Nephron (organoid): Measurements from ENCODE around the gene PIM3.
"Not testable (repeated sequence)": the region's sequence is repeated elsewhere in the genome, so short reads cannot be mapped to it uniquely, and the experiment has no call there.

Source experiments
- H3K27ac Mint-ChIP-seq, 3 experiments: 2 replicates each; pipeline ENCODE4 v1.8.0; 2020; ENCODE audit warnings: mixed read lengths in 3 of 3, mild to moderate bottlenecking in 2 of 3, moderate library complexity in 1 of 3
- H3K27me3 Mint-ChIP-seq: 2 replicates; pipeline ENCODE4 v1.8.0; 2021; ENCODE audit warnings: low read depth, mild to moderate bottlenecking, moderate library complexity, mixed read lengths
- H3K36me3 Mint-ChIP-seq: 2 replicates; pipeline ENCODE4 v1.8.0; 2020; ENCODE audit warnings: low read depth, mixed read lengths
- H3K4me1 Mint-ChIP-seq: 2 replicates; pipeline ENCODE4 v1.8.0; 2020; ENCODE audit warnings: mixed read lengths
- H3K4me3 Mint-ChIP-seq, 3 experiments: 2 replicates each; pipeline ENCODE4 v1.8.0; 2020; ENCODE audit warnings: mild to moderate bottlenecking in 3 of 3, mixed read lengths in 3 of 3, moderate library complexity in 2 of 3
- H3K9me3 Mint-ChIP-seq: 2 replicates; pipeline ENCODE4 v1.8.0; 2020; ENCODE audit warnings: mixed read lengths
- CTCF ChIP-seq, 3 experiments: fragments of 200-600 bp; sonication (generic); IDR thresholded peaks; one replicate each; pipeline ENCODE4 v1.5.0; 2021; ENCODE audit warnings: antibody characterized with exemption in 3 of 3; ENCODE audit not compliant: unreplicated experiment in 3 of 3

Gene PIM3

GRCh38 chr22:49944399-49944891 lies 16.1 kb upstream of the PIM3 start:
- Mint-ChIP-seq H3K27ac (no peak overlapping the region), H3K4me1 (peaks cover 2% of the 10 kb centered on the region), H3K27me3 (no peaks in the 10 kb centered on the region), H3K4me3 (no peak overlapping the region), H3K9me3 (no peaks in the 10 kb centered on the region), H3K36me3 (no peaks in the 10 kb centered on the region)
- TF ChIP-seq CTCF (IDR thresholded peaks at IDR 0.05; ENCODE audit: unreplicated experiment in 3 of 3) = no peak

- H3K9me3 Mint-ChIP-seq, H3K36me3 Mint-ChIP-seq, H3K4me3 Mint-ChIP-seq, H3K4me1 Mint-ChIP-seq, H3K27me3 Mint-ChIP-seq: not testable (repeated sequence)
- H3K27ac Mint-ChIP-seq = peak overlapping the region in 1 of 3 experiments; percentile 82
These were observed 15.4 kb upstream of the PIM3 start for GRCh38 chr22:49945042-49945794.

- no peaks in the 10 kb centered on the region for H3K4me1 Mint-ChIP-seq
These were observed 13.8 kb upstream of the PIM3 start for GRCh38 chr22:49946612-49947295.

GRCh38 chr22:49947296-49947622 lies 13.3 kb upstream of the PIM3 start:
- no peak overlapping the region for H3K4me3 Mint-ChIP-seq

More at GRCh38 chr22:49946612-49947295, 13.8 kb upstream of the PIM3 start:
- Mint-ChIP-seq H3K36me3 (no peaks in the 10 kb centered on the region), H3K27ac (no peak overlapping the region), H3K4me3 (no peak overlapping the region), H3K9me3 (no peaks in the 10 kb centered on the region), H3K27me3 (no peaks in the 10 kb centered on the region)
- TF ChIP-seq CTCF (IDR thresholded peaks at IDR 0.05; ENCODE audit: unreplicated experiment in 3 of 3) = no peak

GRCh38 chr22:49948116-49948957 lies 12.2 kb upstream of the PIM3 start:
- no peaks in the 10 kb centered on the region for H3K36me3 Mint-ChIP-seq
- no peak overlapping the region for H3K27ac Mint-ChIP-seq
- H3K27me3 Mint-ChIP-seq = no peaks in the 10 kb centered on the region
- no peak overlapping the region for H3K4me3 Mint-ChIP-seq
- H3K9me3 Mint-ChIP-seq = no peaks in the 10 kb centered on the region
- TF ChIP-seq CTCF (IDR thresholded peaks at IDR 0.05; ENCODE audit: unreplicated experiment in 3 of 3) = no peak
- H3K4me1 Mint-ChIP-seq = peaks cover 6% of the 10 kb centered on the region

More at GRCh38 chr22:49947296-49947622, 13.3 kb upstream of the PIM3 start:
- Mint-ChIP-seq H3K36me3 (no peaks in the 10 kb centered on the region), H3K4me1 (peaks cover 2% of the 10 kb centered on the region), H3K27me3 (no peaks in the 10 kb centered on the region), H3K9me3 (no peaks in the 10 kb centered on the region), H3K27ac (no peak overlapping the region)
- TF ChIP-seq CTCF (IDR thresholded peaks at IDR 0.05; ENCODE audit: unreplicated experiment in 3 of 3) = no peak
